ENCODE data around the gene FUS. TPM values are rescaled to one million over a fixed set of nuclear protein-coding genes. Genes with fewer than 3 reads are reported as not detected.

Gene FUS
- total RNA-seq, 1 experiment from 2014 or later = 522 TPM

GRCh38 chr16:31186176-31186575 lies 6.2 kb downstream of the FUS start:
- CTCF ChIA-PET = no interaction called here
- no peak for DNase-seq (ENCODE audit: low read depth, low spot score)
- Histone ChIP-seq H3K36me3 (ENCODE audit: control insufficient read depth in 1 of 2, insufficient read depth in 2 of 2, low read length in 2 of 2) (peaks cover 82 to 99% of the 10 kb centered on the region in 2 experiments), H3K4me2 (ENCODE audit: low read length) (no peak overlapping the region), H3K27me3 (ENCODE audit: insufficient read depth, low read length) (no peaks in the 10 kb centered on the region), H3K9me2 (ENCODE audit: insufficient read depth) (no peaks in the 10 kb centered on the region), H4K20me1 (ENCODE audit: insufficient read depth) (peaks cover 90% of the 10 kb centered on the region), H3K79me2 (ENCODE audit: insufficient read depth, low read length) (peaks cover 100% of the 10 kb centered on the region), H2AFZ (ENCODE audit: low read depth, low read length, poor library complexity, severe bottlenecking) (no peak overlapping the region), H3K9me3 (ENCODE audit: control insufficient read depth in 1 of 2, insufficient read depth in 1 of 2, low read depth in 1 of 2, low read length in 2 of 2) (no peaks in the 10 kb centered on the region), H3K27ac (ENCODE audit: low read depth, low read length) (no peak overlapping the region), H3K4me3 (replicated peaks in 1 of 2; ENCODE audit: low read depth in 1 of 2, low read length in 2 of 2) (no peak overlapping the region), H3K4me1 (ENCODE audit: control insufficient read depth in 1 of 2, insufficient read depth in 2 of 2, low read length in 2 of 2) (peaks cover 4 to 15% of the 10 kb centered on the region in 2 experiments; a peak in 3 of 4 replicates), H3K9ac (ENCODE audit: low read length) (no peak overlapping the region)
- intact Hi-C loops (cut with micrococcal nuclease) = no loop called here
- TF ChIP-seq SIN3A (IDR thresholded peaks at IDR 0.05; ENCODE audit: low read depth) = no peak
- POLR2A ChIA-PET = no interaction called here
- no TSS peak for BruUV-seq (replicated peaks)
- RAD21 ChIA-PET (ENCODE audit: low non-redundant PET in 1 of 2, low total read pairs in 2 of 2, uncharacterized antibody in 2 of 2, unreplicated experiment in 2 of 2) = no interaction called here
- no peak for ATAC-seq

GRCh38 chr16:31186930-31187807 lies 7.2 kb downstream of the FUS start:
- ATAC-seq (no peak), DNase-seq (ENCODE audit: low read depth, low spot score) (no peak)
- no peak overlapping the region for H3K27ac ChIP-seq (ENCODE audit: low read depth, low read length)
- H3K9ac ChIP-seq (ENCODE audit: low read length) = no peak overlapping the region
- H3K4me3 ChIP-seq (replicated peaks in 1 of 2; ENCODE audit: low read depth in 1 of 2, low read length in 2 of 2) = no peak overlapping the region
- H3K36me3 ChIP-seq (ENCODE audit: control insufficient read depth in 1 of 2, insufficient read depth in 2 of 2, low read length in 2 of 2) = peaks cover 91 to 100% of the 10 kb centered on the region in 2 experiments
- H3K4me1 ChIP-seq (ENCODE audit: control insufficient read depth in 1 of 2, insufficient read depth in 2 of 2, low read length in 2 of 2) = peaks cover 0 to 5% of the 10 kb centered on the region in 2 experiments; a peak in 3 of 4 replicates
- ChIA-PET RAD21 (ENCODE audit: low non-redundant PET in 1 of 2, low total read pairs in 2 of 2, uncharacterized antibody in 2 of 2, unreplicated experiment in 2 of 2) (no interaction called here), POLR2A (no interaction called here), CTCF (no interaction called here)
- no peak overlapping the region for H3K4me2 ChIP-seq (ENCODE audit: low read length)
- TF ChIP-seq ZFX (IDR thresholded peaks at IDR 0.05) = no peak
- H2AFZ ChIP-seq (ENCODE audit: low read depth, low read length, poor library complexity, severe bottlenecking) = no peak overlapping the region
- no peaks in the 10 kb centered on the region for H3K9me3 ChIP-seq (ENCODE audit: control insufficient read depth in 1 of 2, insufficient read depth in 1 of 2, low read depth in 1 of 2, low read length in 2 of 2)
- no peaks in the 10 kb centered on the region for H3K9me2 ChIP-seq (ENCODE audit: insufficient read depth)
- H3K27me3 ChIP-seq (ENCODE audit: insufficient read depth, low read length) = no peaks in the 10 kb centered on the region
- peaks cover 100% of the 10 kb centered on the region for H3K79me2 ChIP-seq (ENCODE audit: insufficient read depth, low read length)
- intact Hi-C loops (cut with micrococcal nuclease) = no loop called here
- H4K20me1 ChIP-seq (ENCODE audit: insufficient read depth) = peaks cover 88% of the 10 kb centered on the region
- BruUV-seq (replicated peaks) = no TSS peak
